IMR-90 (cell line): ENCODE results near the gene NEDD4L. TPM values are rescaled to one million over a fixed set of nuclear protein-coding genes. Genes with fewer than 3 reads are reported as not detected.
A peak's percentile ranks its signal among the peaks of the same experiment; 100 is the strongest.

Experiments
- ATAC-seq: fragments of 200-7000 bp; cut with Tn5 transposase; 2 replicates; pipeline ENCODE4 v1.9.1; 2020; ENCODE audit warnings: low read depth, mild to moderate bottlenecking, moderate library complexity
- BruUV-seq: library from RNA; stranded (reverse); fragments of 400-500 nt; replicated peaks from 2 replicates; lab custom pipeline; 2021; lab: Mats Ljungman, UMichigan
- CTCF ChIA-PET: fragments of 300-600 bp; formaldehyde crosslinking; extraction: SDS; loops from one replicate; lab custom pipeline; 2021; ENCODE audit warnings: antibody characterized with exemption; lab: Yijun Ruan, JAX
- POLR2A ChIA-PET: fragments of 300-600 bp; sonication (Branson Sonifier 250); formaldehyde crosslinking; loops from one replicate; lab custom pipeline; 2022; ENCODE audit warnings: antibody characterized with exemption; ENCODE audit not compliant: unreplicated experiment; lab: Charles Lee
- DNase-seq: peaks from one replicate; pipeline ENCODE4 v3.0.0; 2013
- H2AFZ ChIP-seq: replicated peaks from 2 replicates; pipeline ENCODE3; 2013; ENCODE audit warnings: low read length, mild to moderate bottlenecking; ENCODE audit not compliant: poor library complexity
- H2AK5ac ChIP-seq: 2 replicates; pipeline ENCODE4 v1.6.1; 2013; ENCODE audit warnings: low read depth, low read length, inconsistent platforms
- H2AK9ac ChIP-seq: replicated peaks from 2 replicates; pipeline ENCODE3; 2013; ENCODE audit warnings: mild to moderate bottlenecking, low read depth, low read length, moderate library complexity; ENCODE audit not compliant: poor library complexity
- H2BK120ac ChIP-seq: 2 replicates; pipeline ENCODE4 v1.6.1; 2013; ENCODE audit warnings: low read depth, low read length, inconsistent platforms
- H2BK15ac ChIP-seq: 3 replicates; pipeline ENCODE4 v1.6.1; 2013; ENCODE audit warnings: low read depth, low read length, inconsistent platforms
- H2BK20ac ChIP-seq: 2 replicates; pipeline ENCODE4 v1.6.1; 2013; ENCODE audit warnings: low read depth, mild to moderate bottlenecking, inconsistent platforms, low read length, moderate library complexity
- H2BK5ac ChIP-seq: 2 replicates; pipeline ENCODE4 v1.6.1; 2013; ENCODE audit warnings: mild to moderate bottlenecking, low read depth, low read length, inconsistent platforms; ENCODE audit not compliant: poor library complexity, severe bottlenecking
- H3K14ac ChIP-seq: replicated peaks from 2 replicates; pipeline ENCODE4 v1.6.1; 2013; ENCODE audit warnings: low read depth, low read length, inconsistent platforms
- H3K18ac ChIP-seq: 2 replicates; pipeline ENCODE4 v1.6.1; 2013; ENCODE audit warnings: low read depth, low read length, control low read depth
- H3K23ac ChIP-seq: 2 replicates; pipeline ENCODE4 v1.6.1; 2013; ENCODE audit warnings: low read depth, low read length, inconsistent platforms
- H3K27ac ChIP-seq: 2 replicates; pipeline ENCODE4 v1.5.1; 2013; ENCODE audit warnings: mild to moderate bottlenecking, control low read depth, low read length; ENCODE audit not compliant: insufficient read depth
- H3K27me3 ChIP-seq: 2 replicates; pipeline ENCODE4 v1.6.1; 2013; ENCODE audit warnings: low read length; ENCODE audit not compliant: control insufficient read depth, insufficient read depth
- H3K36me3 ChIP-seq: 2 replicates; pipeline ENCODE4 v1.6.1; 2013; ENCODE audit warnings: low read length, mixed read lengths; ENCODE audit not compliant: control insufficient read depth, insufficient read depth
- H3K4ac ChIP-seq: 2 replicates; pipeline ENCODE4 v1.6.1; 2013; ENCODE audit warnings: low read depth, low read length, inconsistent platforms
- H3K4me1 ChIP-seq: 2 replicates; pipeline ENCODE4 v1.6.1; 2013; ENCODE audit warnings: low read length, mixed read lengths; ENCODE audit not compliant: control insufficient read depth, insufficient read depth
- H3K4me2 ChIP-seq: 2 replicates; pipeline ENCODE4 v1.6.1; 2013; ENCODE audit warnings: low read depth, mild to moderate bottlenecking, control low read depth, low read length, moderate library complexity
- H3K4me3 ChIP-seq: 2 replicates; pipeline ENCODE4 v1.5.1; 2013; ENCODE audit warnings: low read depth, mild to moderate bottlenecking, control low read depth, low read length, moderate library complexity; ENCODE audit not compliant: insufficient read depth
- H3K56ac ChIP-seq: 2 replicates; pipeline ENCODE4 v1.6.1; 2013; ENCODE audit warnings: low read length, inconsistent platforms; ENCODE audit not compliant: insufficient read depth; ENCODE audit errors: extremely low read depth
- H3K79me1 ChIP-seq, 2 experiments: 2 replicates each; pipeline ENCODE4 v1.6.1; 2013; ENCODE audit warnings: low read length in 2 of 2, inconsistent platforms in 1 of 2, low read depth in 1 of 2
- H3K9ac ChIP-seq: 2 replicates; pipeline ENCODE4 v1.6.1; 2013; ENCODE audit warnings: low read depth, low read length, control low read depth
- H3K9me1 ChIP-seq: 2 replicates; pipeline ENCODE4 v1.6.1; 2013; ENCODE audit warnings: low read length, inconsistent platforms; ENCODE audit not compliant: insufficient read depth
- H3K9me3 ChIP-seq: 2 replicates; pipeline ENCODE4 v1.6.1; 2013; ENCODE audit warnings: low read length; ENCODE audit not compliant: control insufficient read depth, insufficient read depth
- H4K20me1 ChIP-seq: 2 replicates; pipeline ENCODE4 v1.6.1; 2013; ENCODE audit warnings: low read length, inconsistent platforms; ENCODE audit not compliant: insufficient read depth
- H4K5ac ChIP-seq: 2 replicates; pipeline ENCODE4 v1.6.1; 2013; ENCODE audit warnings: mild to moderate bottlenecking, low read depth, low read length, control low read depth
- H4K8ac ChIP-seq, 2 experiments: 2 replicates each; pipeline ENCODE4 v1.6.1; 2013; ENCODE audit warnings: low read depth in 2 of 2, low read length in 2 of 2, control low read depth in 1 of 2, inconsistent platforms in 1 of 2
- H4K91ac ChIP-seq: 2 replicates; pipeline ENCODE4 v1.6.1; 2013; ENCODE audit warnings: low read depth, low read length, inconsistent platforms; ENCODE audit not compliant: insufficient read depth
- CEBPB ChIP-seq: IDR thresholded peaks from 2 replicates; pipeline ENCODE4 v1.6.1; 2012; ENCODE audit warnings: low read depth, low read length, improper control_type of control experiment
- CTCF ChIP-seq: conservative IDR thresholded peaks from 2 replicates; pipeline ENCODE4 v1.5.1; 2012; ENCODE audit warnings: mild to moderate bottlenecking, low read depth, low read length, improper control_type of control experiment
- MAFK ChIP-seq: IDR thresholded peaks from 2 replicates; pipeline ENCODE4 v1.6.1; 2012; ENCODE audit warnings: low read depth, low read length, improper control_type of control experiment
- POLR2A ChIP-seq: IDR thresholded peaks from 2 replicates; pipeline ENCODE4 v1.6.1; 2012; ENCODE audit warnings: mild to moderate bottlenecking, low read depth, low read length
- RAD21 ChIP-seq: IDR thresholded peaks from 2 replicates; pipeline ENCODE4 v1.6.1; 2012; ENCODE audit warnings: low read length, improper control_type of control experiment
- SMC3 ChIP-seq: fragments of 150-350 bp; IDR thresholded peaks from 2 replicates; pipeline ENCODE4 v1.6.1; 2016; ENCODE audit warnings: low read depth, mild to moderate bottlenecking, antibody characterized with exemption, low read length, moderate library complexity
- WGBS, 2 experiments: methylation state at CpG; one replicate each; pipeline versions ENCODE4 v1.1.5 to v1.1.7; 2013; ENCODE audit warnings: missing lambda C conversion rate in 2 of 2; ENCODE audit not compliant: insufficient read length in 1 of 2; ENCODE audit errors: extremely low coverage in 2 of 2; 5-methylcytosine and 5-hydroxymethylcytosine counted together
- dilution Hi-C: fragments of 300-500 bp; cut with HindIII; formaldehyde crosslinking; loops from one replicate; pipeline ENCODE4 v1.14.3; 2018; ENCODE audit warnings: low sequenced_read_pairs; ENCODE audit not compliant: unreplicated experiment
- in situ Hi-C: fragments of 300-500 bp; cut with MboI; formaldehyde crosslinking; loops from 3 replicates; pipeline ENCODE4 v1.14.3; 2019; ENCODE audit warnings: low sequenced_read_pairs, inconsistent platforms, mixed read lengths
- intact Hi-C: fragments of 100-400 bp; cut with micrococcal nuclease; formaldehyde crosslinking; loops from 2 replicates; pipeline ENCODE4 v1.10.0; 2022
- polyA plus RNA-seq, 3 experiments: library from polyadenylated mRNA; depleted of rRNA; stranded (reverse); fragments of >200 nt; gene quantifications; 2 replicates each; pipeline ENCODE4 v1.2.3, GENCODE V29; 2012; ENCODE audit warnings: low replicate concordance in 1 of 3
- total RNA-seq: library from RNA; depleted of rRNA; stranded (reverse); fragments of >200 nt; gene quantifications from 2 replicates; pipeline ENCODE4 v1.2.3, GENCODE V29; 2012

NEDD4L gene
- total and polyA plus RNA-seq, 2 of the 4 experiments (the other 2 are of a cell fraction): 10.0 to 10.9 TPM

DNA sequence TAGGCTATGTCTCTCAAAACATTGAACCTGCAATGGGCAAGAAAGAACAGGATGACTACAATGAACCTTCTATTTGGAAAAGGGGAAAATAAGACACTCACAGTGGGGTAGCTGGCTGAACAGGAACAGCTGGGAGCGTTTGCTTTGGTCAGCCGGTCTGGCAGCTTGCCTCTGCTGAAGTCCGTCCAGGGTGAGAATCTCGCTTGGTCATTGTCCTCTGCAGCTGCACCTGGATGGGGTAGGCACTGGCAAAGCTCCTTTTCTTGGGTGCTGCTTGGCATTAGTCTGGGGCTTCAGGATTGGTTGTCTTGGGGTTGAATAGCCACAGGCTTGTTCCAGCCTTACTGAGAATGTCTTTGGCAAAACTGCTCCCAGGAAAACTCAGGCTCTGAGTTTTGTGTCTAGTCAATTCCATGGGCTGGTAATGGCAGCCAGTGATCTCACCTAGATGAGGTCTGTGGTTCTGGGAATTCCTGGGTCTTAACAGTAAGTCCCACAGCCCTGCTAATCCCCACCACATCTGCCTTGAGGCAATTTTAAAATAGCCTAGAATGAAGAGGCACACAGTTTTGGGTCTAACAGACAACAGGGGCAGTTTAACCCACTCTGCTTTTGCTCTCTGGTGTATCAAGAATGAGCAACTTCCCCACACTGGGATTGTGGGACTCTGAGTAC lies 13.4 kb downstream of the NEDD4L start:
- intact Hi-C loops (no loop called here), dilution Hi-C loops (no loop called here), in situ Hi-C loops (no loop called here)
- TF ChIP-seq CTCF: no peak
- no peak for TF ChIP-seq CEBPB
- no peak for TF ChIP-seq SMC3
- TF ChIP-seq POLR2A: no peak
- TF ChIP-seq RAD21: no peak
- TF ChIP-seq MAFK: no peak
- Histone ChIP-seq H3K4me1 (peaks cover 12% of the 10 kb centered on the region), H2BK15ac (no peak overlapping the region), H2AFZ (no peak overlapping the region), H3K9ac (no peak overlapping the region), H3K27ac (no peak overlapping the region), H3K79me1 (peaks cover 9 to 27% of the 10 kb centered on the region in 2 experiments; a peak in 3 of 4 replicates), H3K9me3 (no peaks in the 10 kb centered on the region), H4K91ac (no peak overlapping the region), H3K14ac (no peak overlapping the region), H3K27me3 (no peaks in the 10 kb centered on the region), H3K4ac (no peak overlapping the region), H4K20me1 (no peaks in the 10 kb centered on the region), H4K8ac (no peak overlapping the region), H2BK120ac (no peak overlapping the region), H3K4me3 (no peak overlapping the region), H3K18ac (no peak overlapping the region), H3K9me1 (no peaks in the 10 kb centered on the region; the same call in 1 of the 2 replicates), H4K5ac (no peak overlapping the region), H2BK20ac (no peak overlapping the region; the same call in 1 of the 2 replicates), H3K56ac (no peak overlapping the region), H2AK5ac (no peak overlapping the region), H2AK9ac (peak overlapping the region; percentile 1), H3K23ac (no peak overlapping the region), H2BK5ac (no peak overlapping the region), H3K4me2 (no peak overlapping the region), H3K36me3 (no peaks in the 10 kb centered on the region)
- CTCF ChIA-PET: interaction anchor here (0.7 kb wide), 1 partner anchor 10 kb away, joined by 3 read pairs; no protein-coding TSS in a partner anchor
- DNase-seq (no peak), ATAC-seq (no peak)
- no CpG with 5 or more reads among the region's 4 CpGs for WGBS, 2 experiments
- BruUV-seq: no TSS peak
- POLR2A ChIA-PET: no interaction called here
